A549 treated with CpdA at 1 μM for 4 hours (cell line): ENCODE measurements around the gene GTF2E1. TPM values are rescaled to one million over a fixed set of nuclear protein-coding genes. Genes with fewer than 3 reads are reported as not detected.

Source experiments
- total RNA-seq: library from RNA; stranded (reverse); fragments of 200-300 nt; extraction: Qiagen RNA extraction; gene quantifications from 5 replicates; pipeline ENCODE4 v1.2.3, GENCODE V29; 2022; ENCODE audit warnings: low read depth

GTF2E1 gene
- 10.1 to 21.3 TPM (median 13.7 TPM) in 5 replicates for total RNA-seq

DNA sequence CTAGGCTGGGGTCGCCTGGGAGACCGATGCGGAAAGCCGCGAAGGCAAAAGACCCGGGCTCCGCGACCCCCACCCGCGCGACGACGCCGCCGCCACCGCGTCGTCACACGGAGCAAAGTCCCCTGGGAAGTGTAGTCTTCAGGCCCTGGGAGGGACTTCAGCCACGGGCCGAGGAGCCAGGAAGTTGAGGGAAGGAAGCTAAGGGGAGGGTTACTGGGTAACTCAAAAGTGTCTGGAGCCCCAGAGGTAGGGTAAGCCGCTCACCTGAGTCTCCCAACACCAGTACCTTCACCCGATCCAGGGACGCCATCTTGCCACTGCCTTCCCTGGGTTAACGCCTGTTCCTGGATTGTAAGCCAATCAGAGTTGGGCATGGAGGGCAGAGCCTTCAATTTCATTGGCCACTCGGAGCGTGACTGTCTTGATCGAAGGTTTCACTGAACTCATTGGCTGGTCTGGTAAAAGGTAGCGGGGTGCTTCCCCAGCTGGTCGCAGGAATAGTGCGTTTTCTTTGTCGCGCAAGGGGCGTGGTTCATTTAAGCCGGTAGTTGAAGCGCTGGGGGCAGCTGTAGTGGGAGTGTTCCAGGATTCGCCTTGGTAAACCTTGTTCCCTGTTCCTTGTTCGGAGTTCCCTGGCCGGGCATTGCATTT, at the start of gene GTF2E1, which contains the start of gene RABL3:
Gene GTF2E1, plus strand, starts transcription at position 547 of the 651 bp plus-strand sequence. CDS start 7,809 bp downstream, outside the sequence.
Gene RABL3, minus strand, starts transcription at position 319 of the 651 bp plus-strand sequence. Its CDS starts 9 bp downstream, at position 310.

Other genes with a start within 250 kb of the GTF2E1 start
- gene NDUFB4, start 146.4 kb upstream of the GTF2E1 start, total RNA-seq = 210 to 303 TPM (median 231 TPM) in 5 replicates
- gene HGD, start 60.5 kb upstream of the GTF2E1 start, total RNA-seq = 12.7 to 18.2 TPM (median 15.7 TPM) in 5 replicates
- gene RABL3, start 228 bp upstream of the GTF2E1 start, total RNA-seq = 15.5 to 22.8 TPM (median 18.2 TPM) in 5 replicates
- not detected in 5 replicates for gene STXBP5L, start 165.5 kb downstream of the GTF2E1 start, total RNA-seq